VCaP (cell line): Measurements from ENCODE around the gene MVD.

ENCODE experiments used
- H3K27ac ChIP-seq: fragments of 450-650 bp; 2 replicates; pipeline ENCODE4 v1.5.1; 2017
- TF ChIP-seq, protein P1 (sequence below): fragments of 450-650 bp; conservative IDR thresholded peaks from 2 replicates; pipeline ENCODE4 v1.5.1; 2017; ENCODE audit warnings: mild to moderate bottlenecking, moderate library complexity

MVD gene

DNA sequence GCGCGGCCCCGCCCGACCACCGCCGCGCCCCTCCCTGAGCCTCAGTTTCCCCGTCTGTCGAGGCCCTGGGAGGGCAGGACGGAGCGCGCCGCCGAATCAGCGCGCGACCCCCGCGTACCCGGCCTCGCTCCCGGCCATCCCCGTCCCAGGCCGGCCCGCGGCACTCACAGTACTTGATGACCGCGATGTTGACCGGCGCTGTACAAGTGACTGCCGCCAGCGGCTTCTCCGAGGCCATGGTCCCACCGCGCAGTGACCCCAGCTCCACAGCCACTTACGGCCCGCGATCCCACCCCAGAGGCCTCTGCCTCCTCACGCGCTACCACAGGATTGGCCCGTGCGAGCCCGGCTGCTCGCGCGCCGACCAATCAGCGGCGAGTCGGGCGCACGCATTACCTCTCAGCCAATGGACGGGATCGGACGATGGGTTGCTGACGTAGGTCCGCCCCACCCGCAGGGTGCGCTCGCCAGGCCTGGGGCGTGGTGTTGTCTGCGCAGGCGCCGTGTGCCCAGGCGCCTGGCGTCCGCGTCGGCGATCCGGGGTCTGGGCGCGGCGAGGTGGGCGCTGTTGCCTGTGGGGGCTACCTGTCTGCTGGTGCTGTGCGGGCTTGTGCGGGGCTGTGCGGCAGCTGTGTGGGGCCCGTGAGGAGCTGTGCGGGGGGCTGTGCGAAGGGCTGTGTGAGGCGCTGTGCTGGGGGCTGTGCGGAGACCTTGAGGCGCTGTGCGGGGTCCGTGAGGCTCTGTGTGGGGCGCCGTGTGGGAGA lies at the start of gene MVD:
Gene MVD, minus strand, starts transcription at position 249 of the 764 bp plus-strand sequence. Its CDS starts 11 bp downstream, at position 238.
- H3K27ac ChIP-seq: peak within 1 kb of the TSS; percentile 42; the same call in 1 of the 2 replicates

DNA sequence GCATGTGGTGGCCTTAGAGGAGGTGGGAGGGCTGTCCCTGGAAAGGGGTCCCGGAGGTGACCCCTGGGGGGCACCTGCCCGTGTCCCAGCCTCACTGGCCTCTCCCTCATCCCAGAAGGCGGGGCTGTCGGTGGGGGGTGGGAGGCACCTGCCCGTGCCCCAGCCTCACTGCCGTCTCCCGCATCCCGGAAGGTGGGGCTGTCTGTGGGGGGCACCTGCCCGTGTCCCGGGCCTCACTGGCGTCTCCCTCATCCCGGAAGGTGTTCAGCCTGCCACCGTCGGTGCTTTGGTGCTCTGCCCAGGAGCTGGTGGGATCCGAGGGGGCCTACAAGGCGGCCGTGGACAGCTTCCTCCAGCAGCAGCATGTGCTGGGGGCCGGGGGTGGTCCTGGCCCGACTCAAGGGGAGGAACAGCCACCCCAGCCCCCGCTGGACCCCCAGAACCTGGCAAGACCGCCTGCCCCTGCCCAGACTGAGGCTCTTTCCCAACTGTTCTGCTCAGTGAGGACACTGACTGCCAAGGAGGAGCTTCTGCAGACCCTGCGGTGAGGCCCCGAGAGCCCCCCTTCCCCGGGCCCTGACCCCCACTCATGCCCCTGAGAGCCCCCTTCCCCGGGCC lies 49.6 kb upstream of the MVD start:
- no peak overlapping the region for H3K27ac ChIP-seq
- TF ChIP-seq, protein P1, sequence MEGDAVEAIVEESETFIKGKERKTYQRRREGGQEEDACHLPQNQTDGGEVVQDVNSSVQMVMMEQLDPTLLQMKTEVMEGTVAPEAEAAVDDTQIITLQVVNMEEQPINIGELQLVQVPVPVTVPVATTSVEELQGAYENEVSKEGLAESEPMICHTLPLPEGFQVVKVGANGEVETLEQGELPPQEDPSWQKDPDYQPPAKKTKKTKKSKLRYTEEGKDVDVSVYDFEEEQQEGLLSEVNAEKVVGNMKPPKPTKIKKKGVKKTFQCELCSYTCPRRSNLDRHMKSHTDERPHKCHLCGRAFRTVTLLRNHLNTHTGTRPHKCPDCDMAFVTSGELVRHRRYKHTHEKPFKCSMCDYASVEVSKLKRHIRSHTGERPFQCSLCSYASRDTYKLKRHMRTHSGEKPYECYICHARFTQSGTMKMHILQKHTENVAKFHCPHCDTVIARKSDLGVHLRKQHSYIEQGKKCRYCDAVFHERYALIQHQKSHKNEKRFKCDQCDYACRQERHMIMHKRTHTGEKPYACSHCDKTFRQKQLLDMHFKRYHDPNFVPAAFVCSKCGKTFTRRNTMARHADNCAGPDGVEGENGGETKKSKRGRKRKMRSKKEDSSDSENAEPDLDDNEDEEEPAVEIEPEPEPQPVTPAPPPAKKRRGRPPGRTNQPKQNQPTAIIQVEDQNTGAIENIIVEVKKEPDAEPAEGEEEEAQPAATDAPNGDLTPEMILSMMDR: no peak

More for the DNA sequence above, at the start of gene MVD:
- TF ChIP-seq, protein P1: no peak

- TF ChIP-seq, protein P1: no peak
- H3K27ac ChIP-seq: no peak overlapping the region
Measured at GRCh38 chr16:88711750-88712340, 49.0 kb upstream of the MVD start.

GRCh38 chr16:88710556-88710955 lies 47.7 kb upstream of the MVD start:
- H3K27ac ChIP-seq: no peak overlapping the region
- TF ChIP-seq, protein P1: no peak

DNA sequence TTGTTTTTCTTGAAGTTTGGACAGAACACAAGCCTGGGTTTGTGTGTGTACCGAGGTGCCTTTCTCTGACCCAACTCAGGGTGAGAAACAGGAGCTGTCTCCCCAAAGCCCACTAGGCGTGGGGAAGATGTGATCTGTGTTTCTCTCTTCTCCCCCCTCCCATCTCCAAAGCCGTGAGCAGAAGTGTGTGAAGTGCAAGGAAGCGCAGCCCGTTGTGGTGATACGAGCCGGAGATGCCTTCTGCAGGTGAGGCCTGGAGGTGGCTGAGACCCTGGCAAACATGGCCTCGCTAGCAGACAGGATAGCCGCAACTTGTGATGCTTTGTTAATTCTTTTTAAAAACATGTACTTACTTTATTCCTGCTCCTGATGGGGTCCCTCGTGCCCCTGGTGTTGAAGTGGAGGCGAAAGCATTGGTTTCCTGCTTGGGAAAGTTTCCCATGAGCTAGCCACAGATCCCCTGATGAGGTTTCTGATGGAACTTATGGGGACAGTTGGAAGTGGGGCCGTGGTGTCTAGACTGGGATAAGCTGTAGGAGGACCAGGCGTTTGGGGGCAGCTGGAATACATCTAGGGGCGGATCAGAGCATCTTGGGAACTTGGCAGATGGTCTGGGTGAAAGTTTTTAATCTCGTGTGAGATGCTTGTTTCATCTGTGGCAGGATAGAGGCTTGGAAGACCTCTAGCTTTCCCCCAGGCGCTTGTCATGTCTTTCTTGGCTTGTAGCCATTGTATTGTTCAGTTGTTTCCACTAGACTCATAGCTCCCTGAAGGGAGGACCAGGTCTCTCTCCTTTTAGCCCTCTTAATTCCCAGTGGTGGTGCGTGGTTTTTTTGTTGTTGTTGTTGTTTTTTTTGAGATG lies 44.3 kb upstream of the MVD start:
- peak overlapping the region; percentile 41; the same call in 1 of the 2 replicates for H3K27ac ChIP-seq
- TF ChIP-seq, protein P1: no peak

DNA sequence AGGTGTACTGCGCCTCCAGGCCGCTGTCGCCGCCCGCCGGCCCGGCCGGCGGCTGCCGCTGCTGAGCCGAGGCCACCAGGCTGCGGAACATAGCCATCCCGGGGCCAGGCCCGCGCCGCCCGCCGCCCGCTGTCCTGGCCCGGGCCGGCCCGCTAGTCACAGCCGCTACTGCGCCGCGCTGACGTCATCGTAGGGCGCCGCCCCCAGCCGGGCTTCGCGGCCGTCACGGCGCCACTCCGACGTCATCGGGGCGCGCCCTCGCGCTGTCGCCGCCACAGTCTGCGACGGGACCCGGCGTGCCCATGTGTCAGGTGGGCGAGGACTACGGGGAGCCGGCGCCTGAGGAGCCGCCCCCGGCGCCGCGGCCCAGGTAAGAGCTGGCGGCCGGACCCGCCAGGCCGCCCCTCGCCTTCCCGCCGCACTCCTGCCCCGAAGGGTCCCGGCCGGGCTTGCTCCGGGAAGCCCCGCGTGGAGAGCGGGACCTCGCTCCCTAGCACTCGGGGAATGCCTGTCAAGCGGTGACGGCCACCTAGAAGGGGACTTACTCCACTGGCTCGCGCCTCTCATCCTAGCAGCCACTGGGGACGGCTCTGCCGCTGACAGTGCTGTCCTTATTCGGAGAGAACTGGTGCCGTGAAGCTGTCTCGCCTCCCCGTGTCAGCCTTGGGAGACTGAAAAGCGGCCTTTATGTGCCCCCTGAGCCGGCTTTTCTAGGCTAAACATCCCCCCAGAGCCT lies 43.5 kb upstream of the MVD start, which contains the start of the genes CTU2 and RNF166:
Gene CTU2, plus strand, starts transcription at position 275 of the 736 bp plus-strand sequence. Its CDS starts 28 bp downstream, at position 303.
Gene RNF166, minus strand, starts transcription at position 180 of the 736 bp plus-strand sequence. Its CDS starts 83 bp downstream, at position 97.
- H3K27ac ChIP-seq: peak within 1 kb of the TSS; percentile 41; the same call in 1 of the 2 replicates
- TF ChIP-seq, protein P1: no peak
